K562 (cell line): Measurements from ENCODE around the gene MCMBP. TPM values are rescaled to one million over a fixed set of nuclear protein-coding genes. Genes with fewer than 3 reads are reported as not detected.
"Not testable (repeated sequence)": the region's sequence is repeated elsewhere in the genome, so short reads cannot be mapped to it uniquely, and the experiment has no call there.

Experiments used
- ATAC-seq: fragments of 200-7000 bp; cut with Tn5 transposase; 3 replicates; pipeline ENCODE4 v1.9.1; 2020; ENCODE audit warnings: moderate library complexity
- BruUV-seq: library from RNA; stranded (reverse); fragments of 400-500 nt; replicated peaks from 2 replicates; lab custom pipeline; 2021; lab: Mats Ljungman, UMichigan
- CTCF ChIA-PET: fragments of 300-600 bp; formaldehyde crosslinking; extraction: SDS; loops from one replicate; lab custom pipeline; 2021; ENCODE audit warnings: low intra/inter-chr PET ratio; lab: Yijun Ruan, JAX
- POLR2A ChIA-PET: fragments of 300-600, 350-650 bp; sonication (Branson Sonifier 250); formaldehyde crosslinking; extraction: SDS; loops from one replicate; lab custom pipeline; 2021; ENCODE audit warnings: antibody characterized with exemption, inconsistent platforms; lab: Yijun Ruan, JAX
- DNase-seq, 4 experiments: peaks; one replicate each; pipeline versions ENCODE4 v3.0.0 to v3.0.0-alpha.2; 2011 to 2018; ENCODE audit warnings: low spot score in 3 of 4, mixed read lengths in 3 of 4; ENCODE audit errors: extremely low read depth in 1 of 4
- FAIRE-seq: peaks from 2 replicates; lab custom pipeline; 2011; peaks lifted over from hg19 to GRCh38; lab: Jason Lieb, UNC
- H2AFZ ChIP-seq: 2 replicates; pipeline ENCODE4 v1.6.0; 2011; ENCODE audit warnings: low read depth, low read length, control low read depth, inconsistent platforms
- H3K27ac ChIP-seq: fragments of 200-600 bp; 3 replicates; pipeline ENCODE4 v1.8.0; 2011; ENCODE audit warnings: low read depth, mild to moderate bottlenecking, control low read depth, inconsistent platforms, low read length, moderate library complexity, mixed read lengths; ENCODE audit errors: extremely low read depth
- H3K27me3 ChIP-seq, 2 experiments: fragments of 300-600 bp in 1 of 2; 2 replicates in 1 of 2; 3 replicates in 1 of 2; pipeline versions ENCODE4 v1.6.0 to v1.8.0; 2011; ENCODE audit warnings: inconsistent platforms in 2 of 2, low read length in 2 of 2, mild to moderate bottlenecking in 1 of 2, mixed read lengths in 1 of 2, moderate library complexity in 1 of 2; ENCODE audit not compliant: control insufficient read depth in 2 of 2, insufficient read depth in 2 of 2
- H3K36me3 ChIP-seq: fragments of 300-600 bp; 3 replicates; pipeline ENCODE4 v1.8.0; 2011; ENCODE audit warnings: mild to moderate bottlenecking, low read length, inconsistent platforms; ENCODE audit not compliant: control insufficient read depth, insufficient read depth
- H3K4me1 ChIP-seq, 2 experiments: fragments of 200-600 bp in 1 of 2; replicated peaks in 1 of 2; 2 replicates in 1 of 2; 3 replicates in 1 of 2; pipeline versions ENCODE4 v1.5.1 to v1.8.0; 2011; ENCODE audit warnings: inconsistent platforms in 2 of 2, low read length in 2 of 2, mild to moderate bottlenecking in 1 of 2, mixed read lengths in 1 of 2, moderate library complexity in 1 of 2; ENCODE audit not compliant: control insufficient read depth in 2 of 2, insufficient read depth in 2 of 2
- H3K4me2 ChIP-seq: 2 replicates; pipeline ENCODE4 v1.6.1; 2011; ENCODE audit warnings: low read length, control low read depth, inconsistent platforms, mixed read lengths; ENCODE audit not compliant: insufficient read depth
- H3K4me3 ChIP-seq: fragments of 200-600 bp; sonication (generic), shearing (Covaris generic); 2 replicates; pipeline ENCODE4 v1.5.1; 2016; ENCODE audit warnings: control low read depth, inconsistent platforms
- H3K79me2 ChIP-seq: fragments of 200-600 bp; 3 replicates; pipeline ENCODE4 v1.8.0; 2011; ENCODE audit warnings: low read length, inconsistent platforms; ENCODE audit not compliant: control insufficient read depth, insufficient read depth
- H3K9ac ChIP-seq, 2 experiments: 2 replicates each; pipeline versions ENCODE4 v1.6.0 to v1.6.1; 2011; ENCODE audit warnings: low read depth in 2 of 2, low read length in 2 of 2, control low read depth in 1 of 2, inconsistent platforms in 1 of 2, mild to moderate bottlenecking in 1 of 2, mixed read lengths in 1 of 2; ENCODE audit not compliant: insufficient read depth in 1 of 2
- H3K9me1 ChIP-seq: one replicate; pipeline ENCODE4 v1.6.0; 2011; ENCODE audit warnings: inconsistent platforms, mild to moderate bottlenecking, low read length, moderate library complexity; ENCODE audit not compliant: control insufficient read depth, insufficient read depth
- H3K9me3 ChIP-seq: replicated peaks from 2 replicates; pipeline ENCODE4 v1.5.1; 2011; ENCODE audit warnings: low read depth, low read length, inconsistent platforms; ENCODE audit not compliant: control insufficient read depth, insufficient read depth
- H4K20me1 ChIP-seq: replicated peaks from 2 replicates; pipeline ENCODE4 v1.6.1; 2011; ENCODE audit warnings: low read length, inconsistent platforms, mixed read lengths; ENCODE audit not compliant: control insufficient read depth, insufficient read depth
- ASH1L ChIP-seq: fragments of 450-650 bp; IDR thresholded peaks from 2 replicates; pipeline ENCODE4 v1.6.1; 2018; ENCODE audit warnings: borderline replicate concordance, mild to moderate bottlenecking, low read depth; ENCODE audit not compliant: partially characterized antibody
- C11orf30 ChIP-seq: fragments of 450-650 bp; IDR thresholded peaks from 2 replicates; pipeline ENCODE4 v1.6.1; 2016; ENCODE audit warnings: low read depth, mild to moderate bottlenecking
- CC2D1A ChIP-seq: fragments of 450-650 bp; IDR thresholded peaks from 2 replicates; pipeline ENCODE4 v1.6.1; 2017; ENCODE audit warnings: mild to moderate bottlenecking
- NFYB ChIP-seq: IDR thresholded peaks from 2 replicates; pipeline ENCODE4 v1.6.1; 2011; ENCODE audit warnings: mild to moderate bottlenecking, moderate library complexity; ENCODE audit not compliant: insufficient read length; ENCODE audit errors: extremely low read depth
- ZNF316 ChIP-seq: fragments of 450-650 bp; IDR thresholded peaks from 2 replicates; pipeline ENCODE4 v1.6.1; 2016
- WGBS: fragments of 100-300 bp; shearing (Covaris generic); methylation state at CpG from one replicate; pipeline ENCODE4 v1.1.6; 2016; ENCODE audit warnings: low coverage, mixed read lengths; ENCODE audit not compliant: insufficient coverage; ENCODE audit errors: missing lambda C conversion rate; 5-methylcytosine and 5-hydroxymethylcytosine counted together
- in situ Hi-C: fragments of 300-500 bp; cut with MboI; formaldehyde crosslinking; loops from 4 replicates; pipeline ENCODE4 v1.15.0; 2018; ENCODE audit warnings: inconsistent platforms, mixed read lengths
- intact Hi-C: fragments of 100-400 bp; cut with micrococcal nuclease; formaldehyde crosslinking; loops from 2 replicates; pipeline ENCODE4 v1.14.2; 2022
- polyA plus RNA-seq, 8 experiments: library from polyadenylated mRNA; depleted of rRNA in 4 of 8; stranded (reverse) in 5 of 8; unstranded in 3 of 8; fragments of >200 nt; fragmentation: Nextera tagmentation in 2 of 8; fragmentation: Illumina TruSeq in 1 of 8; extraction: Ambion mirVana in 2 of 8; extraction: Trizol in 1 of 8; gene quantifications; 2 replicates each; pipeline versions ENCODE4 v1.2.1 to v1.2.3, GENCODE V29; 2011 to 2014; ENCODE audit warnings: inconsistent platforms in 1 of 8, missing spikeins in 1 of 8
- total RNA-seq, 7 experiments: library from RNA; depleted of rRNA in 6 of 7; stranded (reverse); fragments of >200 nt in 6 of 7; fragmentation: Illumina TruSeq in 2 of 7; extraction: Trizol in 2 of 7; gene quantifications; 2 replicates each; pipeline versions ENCODE4 v1.2.1 to v1.2.3, GENCODE V29; 2011 to 2021; ENCODE audit warnings: low replicate concordance in 1 of 7

MCMBP gene
- total and polyA plus RNA-seq, 9 of the 15 experiments (the other 6 are each of a cell fraction or from before 2014, with no cell fraction given): 11.2 to 74.3 (median 50.5) TPM

DNA sequence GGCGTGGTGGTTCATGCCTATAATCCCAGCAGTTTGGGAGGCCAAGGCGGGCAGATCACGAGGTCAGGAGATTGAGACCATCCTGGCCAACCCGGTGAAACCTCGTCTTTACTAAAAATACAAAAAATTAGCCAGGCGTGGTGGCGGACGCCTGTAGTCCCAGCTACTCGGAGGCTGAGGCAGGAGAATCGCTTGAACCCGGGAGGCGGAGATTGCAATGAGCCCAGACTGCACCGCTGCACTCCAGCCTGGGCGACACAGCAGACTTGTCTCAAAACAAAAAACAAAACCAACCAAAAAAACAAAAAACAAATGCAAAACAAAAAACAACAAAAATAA, 19.2 kb upstream of the MCMBP start:
- in situ Hi-C loops: not testable (repeated sequence)
- WGBS: 32% methylated on average over 8 of the region's 14 CpGs

DNA sequence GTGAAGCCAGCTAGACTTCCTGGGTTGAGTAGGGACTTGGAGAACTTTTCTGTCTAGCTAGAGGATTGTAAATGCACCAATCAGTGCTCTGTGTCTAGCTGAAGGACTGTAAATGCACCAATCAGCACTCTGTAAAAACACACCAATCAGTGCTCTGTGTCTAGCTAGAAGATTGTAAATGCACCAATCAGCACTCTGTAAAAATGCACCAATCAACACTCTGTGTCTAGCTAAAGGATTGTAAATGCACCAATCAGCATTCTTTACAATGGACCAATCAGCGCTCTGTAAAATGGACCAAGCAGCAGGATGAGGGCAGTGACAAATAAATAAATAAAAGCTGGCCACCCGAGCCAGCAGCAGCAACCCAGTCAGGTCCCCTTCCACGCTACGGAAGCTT, 17.7 kb upstream of the MCMBP start:
- Histone ChIP-seq H3K36me3 (peaks cover 14% of the 10 kb centered on the region), H3K79me2 (peaks cover 32% of the 10 kb centered on the region)
- H3K4me1 ChIP-seq, DNase-seq, H3K27me3 ChIP-seq, H3K9me1 ChIP-seq, CTCF ChIA-PET, in situ Hi-C loops, BruUV-seq, ATAC-seq, H3K27ac ChIP-seq, FAIRE-seq, H4K20me1 ChIP-seq, H3K4me2 ChIP-seq, H3K9me3 ChIP-seq, H3K9ac ChIP-seq, H3K4me3 ChIP-seq, POLR2A ChIA-PET, intact Hi-C loops, H2AFZ ChIP-seq: not testable (repeated sequence)
- TF ChIP-seq ZNF316 (peak; percentile 65), ASH1L (peak; percentile 77), NFYB (peak; percentile 65), C11orf30 (peak; percentile 35), CC2D1A (0 out of 2 replicates have a peak, but pooled peaks have one; percentile 33)
- 90% methylated on average over 4 of the region's 4 CpGs for WGBS

More for the DNA sequence above, 19.2 kb upstream of the MCMBP start:
- Histone ChIP-seq H3K4me3 (peak overlapping the region; percentile 67; the same call in 1 of the 2 replicates), H2AFZ (peak overlapping the region; percentile 98), H3K27ac (peak overlapping the region; percentile 73; the same call in 2 of the 3 replicates), H3K36me3 (peaks cover 24% of the 10 kb centered on the region), H3K79me2 (peaks cover 47% of the 10 kb centered on the region), H3K4me1 (peaks cover 0 to 14% of the 10 kb centered on the region in 2 experiments; a peak in 3 of 5 replicates), H3K4me2 (peak overlapping the region; percentile 93), H3K9ac (peak overlapping the region; percentile 91 to 94; a peak in 3 of 4 replicates)
- FAIRE-seq, H3K27me3 ChIP-seq, CTCF ChIA-PET, H4K20me1 ChIP-seq, BruUV-seq, ATAC-seq, H3K9me3 ChIP-seq, DNase-seq, H3K9me1 ChIP-seq: not testable (repeated sequence)
- intact Hi-C loops: loop anchor here (2.0 kb wide), 1 partner anchor 19 kb away; the partner anchor contains the start of gene MCMBP
- POLR2A ChIA-PET: interaction anchor here (1.0 to 1.3 kb wide), 3 partner anchors 11 to 149 kb away, joined by 3 to 9 read pairs (median 4); partner anchors contain the start of gene MCMBP

DNA sequence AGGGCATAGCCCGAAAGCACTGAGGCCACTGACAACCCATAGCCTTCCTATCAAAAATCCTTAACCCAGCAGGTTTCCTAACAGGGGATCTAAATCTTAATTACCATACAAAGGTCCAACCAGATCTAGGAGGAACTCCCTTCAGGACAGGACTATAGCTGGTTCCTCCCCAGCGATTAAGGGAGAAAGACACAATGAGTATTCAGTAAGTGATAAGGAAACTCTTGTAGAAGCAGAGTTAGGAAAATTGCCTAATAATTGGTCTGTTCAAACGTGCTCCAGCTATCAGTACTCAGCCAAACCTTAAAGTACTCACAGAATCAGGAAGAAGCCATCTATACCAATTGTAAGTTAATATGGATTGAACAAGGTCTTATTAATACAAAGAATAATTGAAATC, 16.6 kb upstream of the MCMBP start:
- H3K27ac ChIP-seq, H4K20me1 ChIP-seq, H3K27me3 ChIP-seq, ATAC-seq, H3K9me3 ChIP-seq, H2AFZ ChIP-seq, intact Hi-C loops, H3K4me3 ChIP-seq, H3K4me2 ChIP-seq, DNase-seq, CTCF ChIA-PET, in situ Hi-C loops, H3K4me1 ChIP-seq, FAIRE-seq, H3K9ac ChIP-seq, H3K36me3 ChIP-seq, BruUV-seq, H3K9me1 ChIP-seq: not testable (repeated sequence)
- POLR2A ChIA-PET: interaction anchor here (0.6 kb wide), 1 partner anchor 203 kb away, joined by 3 read pairs; no protein-coding TSS in a partner anchor
- 13% methylated on average over 3 of the region's 3 CpGs for WGBS
- peaks cover 21% of the 10 kb centered on the region for H3K79me2 ChIP-seq
